Cardiac muscle cell (in vitro differentiated cells and primary cell): ENCODE data around the gene SMIM8. TPM values are rescaled to one million over a fixed set of nuclear protein-coding genes. Genes with fewer than 3 reads are reported as not detected.

Experiments
- DNase-seq, 2 donors: peaks; one replicate each; pipeline versions ENCODE4 v3.0.0 to v3.0.0-alpha.2; 2010 to 2017; ENCODE audit warnings: low read depth in 1 of 2, low spot score in 1 of 2
- H3K27ac ChIP-seq: fragments of 200-600 bp; sonication (generic); 2 replicates; pipeline ENCODE4 v1.5.1; 2016
- H3K27me3 ChIP-seq: fragments of 200-600 bp; sonication (generic); 2 replicates; pipeline ENCODE4 v1.6.0; 2016; ENCODE audit warnings: control low read depth
- H3K36me3 ChIP-seq: fragments of 200-600 bp; sonication (generic); 2 replicates; pipeline ENCODE4 v1.5.1; 2016; ENCODE audit warnings: control low read depth
- H3K4me1 ChIP-seq: fragments of 200-600 bp; sonication (generic); 2 replicates; pipeline ENCODE4 v1.8.1; 2017; ENCODE audit warnings: low read depth, mild to moderate bottlenecking, mixed run types
- H3K4me3 ChIP-seq: fragments of 200-600 bp; sonication (generic); 2 replicates; pipeline ENCODE4 v1.5.1; 2016; ENCODE audit warnings: mild to moderate bottlenecking
- H3K9me3 ChIP-seq: fragments of 200-600 bp; sonication (generic); 2 replicates; pipeline ENCODE4 v1.5.1; 2017; ENCODE audit warnings: low read depth, mild to moderate bottlenecking, control low read depth
- polyA plus RNA-seq: library from polyadenylated mRNA; unstranded; fragments of >200 nt; fragmentation: Nextera tagmentation; extraction: Ambion mirVana; gene quantifications from 2 replicates; pipeline ENCODE4 v1.2.1, GENCODE V29; 2016
- total RNA-seq: library from RNA; depleted of rRNA; stranded (reverse); fragments of >200 nt; gene quantifications from 2 replicates; pipeline ENCODE4 v1.2.3, GENCODE V29; 2016
- TF ChIP-seq, protein P1 (sequence below): IDR thresholded peaks from 2 replicates; pipeline ENCODE4 v1.5.1; 2012; ENCODE audit warnings: low read depth, mild to moderate bottlenecking, low read length

The SMIM8 gene
- total and polyA plus RNA-seq, 2 experiments from 2014 or later = 15.7 to 16.0 TPM

GRCh38 chr6:87336367-87336766, 14.0 kb downstream of the SMIM8 start:
- DNase-seq = peak in 1 of 2 donors; percentile 11
- TF ChIP-seq, protein P1, sequence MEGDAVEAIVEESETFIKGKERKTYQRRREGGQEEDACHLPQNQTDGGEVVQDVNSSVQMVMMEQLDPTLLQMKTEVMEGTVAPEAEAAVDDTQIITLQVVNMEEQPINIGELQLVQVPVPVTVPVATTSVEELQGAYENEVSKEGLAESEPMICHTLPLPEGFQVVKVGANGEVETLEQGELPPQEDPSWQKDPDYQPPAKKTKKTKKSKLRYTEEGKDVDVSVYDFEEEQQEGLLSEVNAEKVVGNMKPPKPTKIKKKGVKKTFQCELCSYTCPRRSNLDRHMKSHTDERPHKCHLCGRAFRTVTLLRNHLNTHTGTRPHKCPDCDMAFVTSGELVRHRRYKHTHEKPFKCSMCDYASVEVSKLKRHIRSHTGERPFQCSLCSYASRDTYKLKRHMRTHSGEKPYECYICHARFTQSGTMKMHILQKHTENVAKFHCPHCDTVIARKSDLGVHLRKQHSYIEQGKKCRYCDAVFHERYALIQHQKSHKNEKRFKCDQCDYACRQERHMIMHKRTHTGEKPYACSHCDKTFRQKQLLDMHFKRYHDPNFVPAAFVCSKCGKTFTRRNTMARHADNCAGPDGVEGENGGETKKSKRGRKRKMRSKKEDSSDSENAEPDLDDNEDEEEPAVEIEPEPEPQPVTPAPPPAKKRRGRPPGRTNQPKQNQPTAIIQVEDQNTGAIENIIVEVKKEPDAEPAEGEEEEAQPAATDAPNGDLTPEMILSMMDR = no peak
- Histone ChIP-seq H3K27ac (peak overlapping the region; percentile 0), H3K36me3 (no peaks in the 10 kb centered on the region), H3K4me3 (no peak overlapping the region), H3K27me3 (no peaks in the 10 kb centered on the region), H3K4me1 (peaks cover 28% of the 10 kb centered on the region), H3K9me3 (no peaks in the 10 kb centered on the region)

DNA sequence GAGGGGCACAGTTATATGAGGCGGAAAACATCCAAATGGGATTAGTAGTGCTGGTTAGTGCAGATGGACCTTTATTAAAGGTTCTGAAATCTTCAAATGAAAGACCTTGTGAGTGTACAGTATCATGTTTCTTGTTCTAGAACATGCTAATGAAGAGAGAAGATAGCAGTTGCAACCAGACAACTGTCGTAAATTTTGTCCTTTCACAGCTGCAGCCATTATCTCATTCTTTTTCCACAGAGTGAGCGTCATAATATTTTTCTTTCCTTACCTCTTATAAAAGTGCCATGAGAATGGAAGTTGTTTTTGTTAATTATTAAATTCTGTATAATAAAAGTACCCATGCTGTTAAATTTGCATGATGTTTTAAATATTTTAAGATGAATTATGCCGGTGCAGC, 17.8 kb downstream of the SMIM8 start:
- H3K27me3 ChIP-seq = no peaks in the 10 kb centered on the region
- H3K9me3 ChIP-seq = no peaks in the 10 kb centered on the region
- no peak for DNase-seq
- no peak overlapping the region for H3K27ac ChIP-seq
- peaks cover 34% of the 10 kb centered on the region for H3K4me1 ChIP-seq
- H3K36me3 ChIP-seq = no peaks in the 10 kb centered on the region
- H3K4me3 ChIP-seq = no peak overlapping the region
- TF ChIP-seq, protein P1 = no peak

DNA sequence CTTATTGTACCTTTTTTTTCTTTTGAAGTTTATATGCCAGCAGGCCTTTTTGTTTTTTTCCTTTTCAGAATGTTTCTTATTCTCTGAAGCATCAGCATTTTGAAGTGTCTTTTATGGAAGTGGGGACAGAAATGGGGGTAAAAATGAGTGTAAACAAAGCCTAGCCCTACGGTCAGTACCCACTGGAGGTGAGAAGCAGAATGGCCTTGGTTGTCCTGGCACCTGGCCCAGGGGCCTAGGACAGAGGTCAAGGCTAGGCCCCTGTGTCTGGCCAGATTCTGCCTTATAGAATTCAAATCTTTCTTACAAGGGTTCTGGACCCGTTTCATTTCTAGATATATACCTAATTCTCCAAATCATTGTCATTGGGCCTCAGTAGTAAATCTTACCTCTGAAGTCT, 18.8 kb downstream of the SMIM8 start:
- H3K27me3 ChIP-seq = no peaks in the 10 kb centered on the region
- H3K4me3 ChIP-seq = no peak overlapping the region
- H3K36me3 ChIP-seq = no peaks in the 10 kb centered on the region
- H3K9me3 ChIP-seq = no peaks in the 10 kb centered on the region
- peaks cover 30% of the 10 kb centered on the region for H3K4me1 ChIP-seq
- TF ChIP-seq, protein P1 = no peak
- DNase-seq = no peak
- H3K27ac ChIP-seq = no peak overlapping the region

DNA sequence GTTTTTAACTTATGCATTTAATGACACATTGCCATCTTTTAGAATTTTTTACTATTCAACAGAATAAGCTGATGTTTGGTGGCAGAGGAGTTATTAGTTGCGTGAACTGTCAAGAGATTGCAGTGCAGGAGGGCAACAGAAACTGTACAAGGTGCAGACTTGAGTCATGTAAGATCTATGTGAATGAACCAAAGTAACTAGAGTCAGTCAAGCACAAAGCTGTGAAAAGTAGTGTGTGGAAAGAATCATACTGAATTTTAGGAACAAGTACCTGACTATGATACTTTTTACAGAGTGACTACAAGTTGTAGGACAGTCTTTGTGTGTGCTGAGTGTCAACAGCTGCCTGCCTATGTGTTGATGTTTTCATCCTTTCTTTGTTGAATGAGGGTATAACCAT, 19.5 kb downstream of the SMIM8 start:
- Histone ChIP-seq H3K4me1 (peaks cover 25% of the 10 kb centered on the region), H3K27ac (no peak overlapping the region), H3K9me3 (no peaks in the 10 kb centered on the region), H3K36me3 (no peaks in the 10 kb centered on the region), H3K27me3 (no peaks in the 10 kb centered on the region), H3K4me3 (no peak overlapping the region)
- no peak for DNase-seq
- TF ChIP-seq, protein P1 = no peak

DNA sequence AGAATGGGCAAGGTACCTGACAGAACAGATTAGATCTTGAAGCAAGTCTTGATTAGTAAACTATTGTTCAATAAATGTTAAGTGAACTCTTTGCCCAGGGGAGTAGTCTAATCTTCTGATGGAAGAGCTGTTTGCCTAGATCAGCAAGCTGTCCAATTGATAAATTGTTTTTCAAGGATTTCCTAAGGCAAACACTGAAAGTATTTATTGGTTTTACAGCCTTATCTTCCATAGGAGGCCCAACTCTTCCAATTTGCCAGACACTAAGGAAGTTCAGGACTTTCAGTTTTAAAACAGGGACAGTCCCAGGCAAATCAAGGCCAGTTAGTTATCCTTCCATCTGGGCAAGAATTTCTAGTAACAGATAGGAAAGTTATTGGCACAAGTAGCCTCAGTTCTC, 20.4 kb downstream of the SMIM8 start:
- H3K4me3 ChIP-seq = no peak overlapping the region
- H3K4me1 ChIP-seq = peaks cover 19% of the 10 kb centered on the region
- no peak for DNase-seq
- no peaks in the 10 kb centered on the region for H3K9me3 ChIP-seq
- H3K27me3 ChIP-seq = no peaks in the 10 kb centered on the region
- no peaks in the 10 kb centered on the region for H3K36me3 ChIP-seq
- H3K27ac ChIP-seq = no peak overlapping the region
- TF ChIP-seq, protein P1 = no peak

GRCh38 chr6:87344731-87345130, 22.3 kb downstream of the SMIM8 start, which contains the start of gene C6orf163:
C6orf163 (plus strand) TSS chr6:87344813; CDS start chr6:87345100, 287 bp downstream.
- Histone ChIP-seq H3K36me3 (no peaks in the 10 kb centered on the region), H3K27ac (no peak within 1 kb of the TSS), H3K4me1 (peaks cover 12% of the 10 kb centered on the region), H3K9me3 (no peaks in the 10 kb centered on the region), H3K27me3 (no peaks in the 10 kb centered on the region), H3K4me3 (no peak within 1 kb of the TSS)
- DNase-seq = no peak
- TF ChIP-seq, protein P1 = no peak
